ENCODE data around the gene NOL12. TPM values are rescaled to one million over a fixed set of nuclear protein-coding genes. Genes with fewer than 3 reads are reported as not detected.
"Not testable (repeated sequence)": the region's sequence is repeated elsewhere in the genome, so short reads cannot be mapped to it uniquely, and the experiment has no call there.

The NOL12 gene
- polyA plus RNA-seq, 6 donors from 2014 or later: 35.7 to 60.6 (median 40.2) TPM

DNA sequence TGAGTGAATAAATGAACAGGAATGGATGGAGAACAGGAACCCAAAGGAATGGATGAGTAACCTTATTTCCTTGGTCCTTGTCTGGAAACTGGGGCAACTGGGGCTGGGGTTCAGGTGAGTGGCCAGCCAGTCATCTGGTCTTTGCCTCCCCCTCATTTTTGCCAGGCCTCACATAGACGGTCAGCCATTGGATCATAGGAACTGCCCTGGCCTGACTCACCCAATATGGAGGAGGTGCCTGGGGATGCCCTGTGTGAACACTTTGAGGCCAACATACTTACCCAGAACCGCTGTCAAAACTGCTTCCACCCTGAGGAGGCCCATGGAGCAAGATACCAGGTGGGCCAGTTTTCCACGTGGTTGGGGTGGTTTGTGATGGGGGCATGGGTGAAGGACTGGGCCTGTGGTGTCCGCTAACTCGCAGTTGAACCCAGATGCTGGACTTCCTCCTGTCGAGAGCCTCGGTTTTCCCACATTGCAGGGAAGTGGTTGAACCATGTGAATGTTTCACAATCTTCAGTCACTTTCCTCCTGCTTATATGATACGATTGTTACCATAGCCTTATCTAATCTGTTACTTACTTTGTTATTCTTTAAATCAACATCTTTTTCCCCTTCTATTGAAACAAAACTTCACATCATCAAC, 15.1 kb downstream of the NOL12 start:
- H3K27ac Mint-ChIP-seq: no peak overlapping the region
- no peak overlapping the region for H3K4me3 Mint-ChIP-seq
- peaks cover 8 to 9% (median 9%) of the 10 kb centered on the region in 3 donors for H3K4me1 Mint-ChIP-seq
- DNase-seq (no peak), ATAC-seq (ENCODE audit: low read depth in 2 of 2) (no peak)
- no peaks in the 10 kb centered on the region for H3K9me3 Mint-ChIP-seq
- no peaks in the 10 kb centered on the region for H3K27me3 Mint-ChIP-seq
- H3K36me3 Mint-ChIP-seq: peaks cover 5 to 7% of the 10 kb centered on the region in 2 donors

DNA sequence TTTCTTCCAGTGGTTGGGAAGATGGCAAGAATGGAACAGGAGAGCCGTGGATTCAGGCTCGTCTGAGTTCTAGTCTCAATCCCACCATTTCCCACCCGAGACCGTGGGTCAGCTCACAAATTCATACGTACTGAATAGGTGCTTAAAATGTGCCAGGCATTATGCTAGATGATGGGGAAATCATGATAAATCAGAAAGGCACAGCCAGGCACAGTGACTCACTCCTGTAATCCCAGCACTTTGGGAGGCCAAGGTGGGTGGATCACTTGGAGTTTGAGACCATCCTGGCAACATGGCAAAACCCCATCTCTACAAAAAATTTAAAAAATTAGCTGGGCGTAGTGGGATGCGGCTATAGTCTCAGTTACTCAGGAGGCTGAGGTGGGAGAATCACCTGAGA, 17.8 kb downstream of the NOL12 start:
- no peak for ATAC-seq (ENCODE audit: low read depth in 2 of 2)
- no peaks in the 10 kb centered on the region for H3K27me3 Mint-ChIP-seq
- no peak for DNase-seq
- no peak overlapping the region for H3K27ac Mint-ChIP-seq
- no peaks in the 10 kb centered on the region for H3K4me1 Mint-ChIP-seq
- no peak overlapping the region for H3K4me3 Mint-ChIP-seq
- H3K9me3 Mint-ChIP-seq: no peaks in the 10 kb centered on the region
- H3K36me3 Mint-ChIP-seq: peaks cover 5 to 7% of the 10 kb centered on the region in 2 donors

DNA sequence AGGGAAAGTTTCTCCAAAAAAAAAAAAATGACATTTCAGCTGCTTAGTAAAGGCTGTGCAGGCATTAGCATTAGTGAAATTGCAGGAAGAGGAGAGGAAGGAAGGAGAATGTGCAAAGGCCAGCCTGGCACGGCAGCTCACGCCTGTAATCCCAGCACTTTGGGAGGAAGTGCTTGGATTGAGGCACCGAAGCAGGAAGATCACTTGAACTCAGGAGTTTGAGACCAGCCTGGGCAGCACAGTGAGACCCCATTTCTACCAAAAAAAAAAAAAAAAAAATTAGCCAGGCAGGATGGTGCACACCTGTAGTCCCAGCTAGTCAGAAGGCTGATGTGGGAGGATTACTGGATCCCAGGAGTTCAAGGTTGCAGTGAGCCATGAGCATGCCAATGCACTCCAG, 18.5 kb downstream of the NOL12 start:
- Mint-ChIP-seq H3K4me3 (no peak overlapping the region), H3K4me1 (peaks cover 0 to under 1% (median 0%) of the 10 kb centered on the region in 3 donors), H3K27me3 (no peaks in the 10 kb centered on the region), H3K36me3 (peaks cover 5 to 7% of the 10 kb centered on the region in 2 donors), H3K9me3 (no peaks in the 10 kb centered on the region), H3K27ac (no peak overlapping the region)
- ATAC-seq (ENCODE audit: low read depth in 2 of 2) (no peak), DNase-seq (no peak)

DNA sequence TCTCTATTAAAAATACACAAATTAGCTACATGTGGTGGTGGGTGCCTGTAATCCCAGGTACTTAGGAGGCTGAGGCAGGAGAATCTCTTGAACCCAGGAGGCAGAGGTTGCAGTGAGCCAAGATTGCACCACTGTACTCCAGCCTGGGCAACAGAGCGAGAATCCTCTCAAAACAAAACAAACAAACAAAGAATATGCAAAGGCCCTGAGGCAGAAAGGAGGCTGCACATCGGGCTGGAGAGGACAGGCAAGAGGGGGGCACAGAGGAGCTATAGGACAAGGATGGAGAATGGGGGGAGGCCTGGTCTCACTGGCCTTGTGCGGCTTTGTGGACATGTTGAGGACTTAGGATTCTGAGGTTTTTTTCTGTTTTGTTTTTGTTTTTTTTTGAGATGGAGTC, 19.1 kb downstream of the NOL12 start:
- no peaks in the 10 kb centered on the region for H3K9me3 Mint-ChIP-seq
- H3K36me3 Mint-ChIP-seq: peaks cover 5 to 7% of the 10 kb centered on the region in 2 donors
- H3K4me3 Mint-ChIP-seq: peak overlapping the region in 1 of 8 donors; percentile 60
- ATAC-seq (ENCODE audit: low read depth in 2 of 2) (no peak), DNase-seq (no peak)
- peak overlapping the region in 1 of 6 donors; percentile 79 for H3K27ac Mint-ChIP-seq
- peaks cover 0 to 4% (median 0%) of the 10 kb centered on the region in 3 donors for H3K4me1 Mint-ChIP-seq
- H3K27me3 Mint-ChIP-seq: no peaks in the 10 kb centered on the region

DNA sequence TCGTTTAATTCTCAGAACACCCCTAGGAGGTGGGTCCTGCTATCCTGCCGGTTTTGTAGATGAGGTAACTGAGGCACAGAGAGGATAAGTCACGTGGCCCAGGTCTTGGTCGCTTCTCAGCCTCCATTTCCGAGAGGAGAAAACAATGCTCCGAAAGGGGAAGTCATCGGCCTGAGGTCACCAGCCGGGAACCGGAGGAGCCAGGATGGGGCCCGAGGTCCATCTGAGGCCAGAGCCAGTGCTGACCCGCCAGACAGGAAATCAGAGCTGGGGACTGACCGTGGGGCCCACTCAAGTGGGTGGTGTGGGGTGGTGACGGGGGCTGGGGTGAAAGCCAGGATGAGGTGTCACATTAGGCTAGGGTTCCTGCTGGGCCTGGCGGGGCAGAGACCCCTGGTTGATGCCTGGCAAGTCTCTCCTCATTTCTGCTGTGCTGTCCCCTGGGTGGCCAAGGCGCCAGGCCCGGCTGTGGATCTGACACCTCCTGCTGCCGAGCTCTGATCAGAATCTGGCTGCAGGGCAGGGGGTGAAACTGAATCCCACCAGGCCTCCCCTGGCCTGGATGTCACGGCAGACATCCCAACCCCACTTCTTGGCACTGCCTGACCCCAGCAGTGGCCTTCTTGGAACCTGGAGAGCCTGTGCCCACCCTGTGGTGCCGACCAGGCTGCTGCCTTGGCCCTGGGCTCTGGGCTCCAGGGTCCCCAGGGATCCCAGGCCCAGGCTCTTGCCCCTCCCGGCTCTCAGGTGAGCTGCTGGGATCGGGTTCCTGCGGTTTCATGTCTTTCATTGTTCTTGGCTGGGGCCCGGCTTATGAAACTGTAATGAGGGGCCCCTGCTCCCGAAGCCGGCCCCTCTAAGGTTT, 22.7 kb downstream of the NOL12 start:
- DNase-seq: no peak
- H3K27ac Mint-ChIP-seq: peak overlapping the region in 1 of 6 donors; percentile 39

DNA sequence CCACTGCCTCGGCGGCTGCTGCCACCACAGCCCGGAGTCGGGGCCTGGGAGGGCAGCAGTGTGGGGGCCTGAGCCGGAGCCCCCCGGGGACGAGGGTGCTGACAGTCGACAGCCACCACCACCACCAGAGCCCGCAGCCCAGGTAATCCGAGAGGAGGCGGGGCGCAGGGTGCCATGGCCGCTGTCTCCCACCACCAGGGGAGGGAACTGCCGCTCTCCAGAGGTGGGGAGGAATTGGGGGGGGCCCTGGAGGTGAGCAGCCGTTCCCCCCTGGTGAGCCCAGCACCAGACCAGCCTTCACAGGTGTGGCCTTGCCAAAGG, 23.3 kb downstream of the NOL12 start:
- peaks cover 0 to 4% (median 0%) of the 10 kb centered on the region in 3 donors for H3K4me1 Mint-ChIP-seq
- no peak for ATAC-seq (ENCODE audit: low read depth in 2 of 2)
- peaks cover 4 to 5% of the 10 kb centered on the region in 2 donors for H3K36me3 Mint-ChIP-seq
- no peak overlapping the region for H3K4me3 Mint-ChIP-seq
- H3K27me3 Mint-ChIP-seq: no peaks in the 10 kb centered on the region
- no peaks in the 10 kb centered on the region for H3K9me3 Mint-ChIP-seq
- DNase-seq: no peak
- H3K27ac Mint-ChIP-seq: no peak overlapping the region

More for the DNA sequence above, 22.7 kb downstream of the NOL12 start:
- H3K9me3 Mint-ChIP-seq: no peaks in the 10 kb centered on the region
- peaks cover 0 to 4% (median 0%) of the 10 kb centered on the region in 3 donors for H3K4me1 Mint-ChIP-seq
- no peaks in the 10 kb centered on the region for H3K27me3 Mint-ChIP-seq
- H3K36me3 Mint-ChIP-seq: peaks cover 5 to 7% of the 10 kb centered on the region in 2 donors
- H3K4me3 Mint-ChIP-seq: no peak overlapping the region
- no peak for ATAC-seq (ENCODE audit: low read depth in 2 of 2)

DNA sequence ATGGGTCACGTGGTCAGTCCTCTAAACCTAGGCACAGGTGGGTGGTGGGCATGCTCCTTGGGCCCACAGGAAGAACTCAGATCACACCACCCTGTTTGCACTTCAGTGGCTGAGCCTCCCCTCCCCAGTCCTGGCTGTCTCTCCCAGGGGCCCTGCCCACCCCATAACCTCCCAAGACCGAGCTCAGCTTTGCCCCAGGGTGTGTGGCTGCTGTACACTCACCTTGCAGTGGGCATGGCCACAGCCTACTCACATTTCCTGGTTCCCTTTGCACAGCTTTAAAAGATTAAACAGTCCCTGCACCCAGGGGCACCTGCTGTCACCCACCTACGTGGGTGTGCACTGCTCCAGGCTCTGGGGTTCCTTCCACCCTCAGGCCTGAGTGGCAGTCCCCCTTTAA, 24.5 kb downstream of the NOL12 start:
- no peak for ATAC-seq (ENCODE audit: low read depth in 2 of 2)
- H3K4me3 Mint-ChIP-seq: no peak overlapping the region
- H3K9me3 Mint-ChIP-seq: no peaks in the 10 kb centered on the region
- no peaks in the 10 kb centered on the region for H3K27me3 Mint-ChIP-seq
- no peak overlapping the region for H3K27ac Mint-ChIP-seq
- H3K36me3 Mint-ChIP-seq: peaks cover 0 to 5% of the 10 kb centered on the region in 2 donors
- peaks cover 0 to 4% (median 0%) of the 10 kb centered on the region in 3 donors for H3K4me1 Mint-ChIP-seq
- no peak for DNase-seq

DNA sequence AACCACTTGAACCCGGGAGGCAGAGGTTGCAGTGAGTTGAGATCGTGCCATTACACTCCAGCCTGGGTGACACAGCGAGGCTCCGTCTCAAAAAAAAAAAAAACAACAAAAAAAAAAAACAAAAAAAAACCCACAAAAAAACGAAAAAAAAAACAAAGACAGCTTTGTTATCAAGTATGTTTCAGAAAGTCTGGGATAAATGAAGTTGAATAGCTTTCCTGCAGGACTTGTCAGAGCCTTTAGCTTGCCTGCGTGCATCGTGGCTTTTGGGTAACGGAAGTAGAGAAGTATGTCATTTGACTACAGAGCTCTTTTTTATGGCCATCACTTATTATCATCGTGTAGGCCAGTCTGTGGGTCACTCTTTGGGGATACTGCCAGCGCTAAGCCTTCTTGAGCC, 25.3 kb downstream of the NOL12 start:
- H3K4me3 Mint-ChIP-seq: no peak overlapping the region
- DNase-seq (no peak), ATAC-seq (ENCODE audit: low read depth in 2 of 2) (no peak)
- H3K27ac Mint-ChIP-seq: no peak overlapping the region
- H3K36me3 Mint-ChIP-seq: no peaks in the 10 kb centered on the region
- H3K9me3 Mint-ChIP-seq: no peaks in the 10 kb centered on the region
- H3K27me3 Mint-ChIP-seq: no peaks in the 10 kb centered on the region
- H3K4me1 Mint-ChIP-seq: peaks cover 0 to 4% (median 0%) of the 10 kb centered on the region in 3 donors

DNA sequence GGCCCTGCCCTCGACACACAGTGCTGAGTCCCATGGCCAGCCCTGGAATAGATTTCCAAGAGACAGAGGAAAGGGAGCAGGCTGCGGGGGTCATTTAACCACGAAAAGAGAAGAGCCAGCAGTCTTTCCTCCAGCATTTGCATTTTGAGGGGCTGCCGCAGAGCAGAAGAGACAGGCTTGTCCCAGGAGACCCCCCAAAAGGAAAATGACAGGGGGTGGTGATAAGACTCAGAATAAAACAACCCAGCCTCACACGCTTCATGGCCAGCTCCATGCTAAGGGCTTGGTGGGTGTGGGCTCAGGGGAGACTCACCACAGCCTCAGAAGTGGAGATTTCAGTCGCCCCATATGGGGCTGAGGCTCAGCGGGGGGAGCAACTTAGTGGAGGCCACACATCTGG, 27.6 kb downstream of the NOL12 start:
- ATAC-seq (ENCODE audit: low read depth in 2 of 2): no peak
- Mint-ChIP-seq H3K4me3 (no peak overlapping the region), H3K27me3 (no peaks in the 10 kb centered on the region), H3K36me3 (peaks cover 0 to 7% of the 10 kb centered on the region in 2 donors), H3K4me1 (peaks cover 0 to 4% (median 0%) of the 10 kb centered on the region in 3 donors), H3K9me3 (no peaks in the 10 kb centered on the region), H3K27ac (peak overlapping the region in 1 of 6 donors; percentile 65)
- no peak for DNase-seq

DNA sequence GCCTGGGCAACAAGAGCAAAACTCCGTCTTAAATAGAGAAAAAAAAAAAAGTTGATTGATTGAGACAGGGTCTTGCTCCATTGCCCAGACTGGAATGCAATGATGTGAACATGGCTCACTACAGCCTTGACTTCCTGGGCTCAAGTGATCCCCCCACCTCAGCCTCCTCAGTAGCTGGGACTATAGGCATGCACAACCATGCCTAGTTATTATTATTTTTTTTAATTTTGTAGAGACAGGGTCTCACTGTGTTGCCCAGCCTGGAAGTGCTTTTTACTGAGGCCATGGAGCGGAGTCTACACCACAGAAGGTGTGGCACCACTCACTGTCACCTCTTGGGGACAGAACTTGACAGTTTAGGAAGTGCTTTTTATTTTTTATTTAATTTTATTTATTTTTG, 28.5 kb downstream of the NOL12 start:
- Mint-ChIP-seq H3K9me3 (no peaks in the 10 kb centered on the region), H3K36me3 (peaks cover 0 to 7% of the 10 kb centered on the region in 2 donors), H3K27me3 (no peaks in the 10 kb centered on the region), H3K4me3 (no peak overlapping the region), H3K27ac (no peak overlapping the region), H3K4me1 (peaks cover 0 to 4% (median 0%) of the 10 kb centered on the region in 3 donors)
- ATAC-seq (ENCODE audit: low read depth in 2 of 2) (no peak), DNase-seq (no peak)

DNA sequence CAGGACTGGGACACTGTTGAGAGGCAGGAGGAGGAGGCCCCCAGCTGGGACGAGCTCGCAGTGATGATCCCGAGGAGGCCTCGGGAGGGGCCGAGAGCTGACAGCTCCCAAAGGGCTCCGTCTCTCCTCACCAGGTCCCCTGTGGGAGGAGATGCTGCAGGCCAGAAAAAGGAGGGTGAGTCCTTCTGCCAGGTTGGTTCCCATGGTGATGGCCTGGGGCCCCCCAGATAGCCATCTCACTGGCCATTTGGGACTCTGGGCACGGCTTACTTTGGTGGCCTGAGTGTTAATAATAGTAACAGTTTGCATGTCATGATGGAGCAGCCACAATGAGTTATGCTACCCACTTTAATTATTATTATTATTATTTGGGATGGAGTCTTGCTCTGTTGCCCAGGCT, 29.6 kb downstream of the NOL12 start:
- no peak overlapping the region for H3K27ac Mint-ChIP-seq

DNA sequence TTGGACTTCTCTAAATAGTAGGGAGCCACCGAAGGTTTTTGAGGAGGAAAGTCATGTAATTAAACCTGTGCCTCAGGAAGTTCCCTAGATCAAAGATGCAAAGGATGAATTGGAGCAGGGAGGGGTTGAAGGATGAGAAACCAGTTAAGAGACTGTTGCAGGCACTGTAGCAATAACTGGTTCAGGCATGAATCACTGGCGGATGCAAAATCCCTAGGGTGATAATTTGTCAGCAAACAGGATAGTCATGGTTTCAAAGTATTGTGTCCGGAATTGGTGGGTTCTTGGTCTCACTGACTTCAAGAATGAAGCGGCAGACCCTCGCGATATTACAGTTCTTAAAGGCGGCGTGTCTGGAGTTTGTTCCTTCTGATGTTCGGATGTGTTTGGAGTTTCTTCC, 30.6 kb downstream of the NOL12 start:
- ATAC-seq (ENCODE audit: low read depth in 2 of 2): no peak
- Mint-ChIP-seq H3K27me3 (no peaks in the 10 kb centered on the region), H3K9me3 (no peaks in the 10 kb centered on the region), H3K4me1 (no peaks in the 10 kb centered on the region), H3K36me3 (peaks cover 0 to 7% of the 10 kb centered on the region in 2 donors), H3K4me3 (no peak overlapping the region), H3K27ac (no peak overlapping the region)
- no peak for DNase-seq

More for the DNA sequence above, 29.6 kb downstream of the NOL12 start:
- H3K36me3 Mint-ChIP-seq: peaks cover 0 to 7% of the 10 kb centered on the region in 2 donors
- no peaks in the 10 kb centered on the region for H3K4me1 Mint-ChIP-seq
- DNase-seq: no peak
- H3K27me3 Mint-ChIP-seq: no peaks in the 10 kb centered on the region
- no peak for ATAC-seq (ENCODE audit: low read depth in 2 of 2)
- no peak overlapping the region for H3K4me3 Mint-ChIP-seq
- H3K9me3 Mint-ChIP-seq: no peaks in the 10 kb centered on the region

DNA sequence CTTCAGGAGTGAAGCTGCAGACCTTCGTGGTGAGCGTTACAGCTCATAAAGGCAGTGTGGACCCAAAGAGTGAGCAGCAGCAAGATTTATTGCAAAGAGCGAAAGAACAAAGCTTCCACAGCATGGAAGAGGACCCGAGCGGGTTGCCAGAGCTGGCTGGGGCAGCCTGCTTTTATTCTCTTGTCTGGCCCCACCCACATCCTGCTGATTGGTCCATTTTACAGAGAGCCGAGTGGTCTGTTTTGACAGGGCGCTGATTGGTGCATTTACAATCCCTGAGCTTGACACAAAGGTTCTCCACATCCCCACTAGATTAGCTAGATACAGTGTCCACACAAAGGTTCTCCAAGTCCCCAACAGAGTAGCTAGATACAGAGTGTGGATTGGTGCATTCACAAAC, 31.1 kb downstream of the NOL12 start:
- H3K27ac Mint-ChIP-seq: peak overlapping the region in 1 of 6 donors; percentile 60
- not testable (repeated sequence) for H3K36me3 Mint-ChIP-seq; H3K27me3 Mint-ChIP-seq; H3K4me3 Mint-ChIP-seq; H3K4me1 Mint-ChIP-seq; H3K9me3 Mint-ChIP-seq; DNase-seq; ATAC-seq (ENCODE audit: low read depth in 2 of 2)

DNA sequence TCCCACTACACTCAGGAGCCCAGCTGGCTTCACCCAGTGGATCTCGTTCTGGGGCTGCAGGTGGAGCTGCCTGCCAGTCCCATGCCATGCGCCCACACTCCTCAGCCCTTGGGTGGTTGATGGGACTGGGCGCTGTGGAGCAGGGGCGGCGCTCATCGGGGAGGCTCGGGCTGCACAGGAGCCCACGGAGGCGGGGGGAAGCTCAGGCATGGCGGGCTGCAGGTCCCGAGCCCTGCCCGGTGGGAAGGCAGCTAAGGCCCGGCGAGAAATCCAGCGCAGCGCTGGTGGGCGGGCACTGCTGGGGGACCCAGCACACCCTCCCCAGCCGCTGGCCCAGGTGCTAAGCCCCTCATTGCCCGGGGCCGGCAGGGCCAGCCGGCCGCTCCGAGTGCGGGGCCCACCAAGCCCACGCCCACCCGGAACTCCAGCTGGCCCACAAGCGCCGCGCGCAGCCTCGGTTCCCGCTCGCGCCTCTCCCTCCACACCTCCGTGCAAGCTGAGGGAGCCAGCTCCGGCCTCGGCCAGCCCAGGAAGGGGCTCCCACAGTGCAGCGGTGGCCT, 31.7 kb downstream of the NOL12 start:
- not testable (repeated sequence) for H3K36me3 Mint-ChIP-seq; DNase-seq; H3K9me3 Mint-ChIP-seq; ATAC-seq (ENCODE audit: low read depth in 2 of 2); H3K4me3 Mint-ChIP-seq; H3K27ac Mint-ChIP-seq; H3K27me3 Mint-ChIP-seq; H3K4me1 Mint-ChIP-seq

Measured in naive B cell (primary cell).